ENCODE data around the gene RAB10.

Gene RAB10

GRCh38 chr2:26182887-26183630 is 149.2 kb downstream of the RAB10 start:
- H2AFZ ChIP-seq (ENCODE audit: low read depth, low read length) = no peak overlapping the region
- H3K79me2 ChIP-seq (ENCODE audit: insufficient read depth, low read length) = no peaks in the 10 kb centered on the region
- no peak overlapping the region for H3K4me2 ChIP-seq (ENCODE audit: insufficient read depth, low read length)
- TF ChIP-seq EZH2 (IDR thresholded peaks at IDR 0.05; ENCODE audit: borderline replicate concordance, low read depth, low read length, severe bottlenecking) = no peak
- no peak for TF ChIP-seq CTCF (IDR thresholded peaks at IDR 0.05; ENCODE audit: borderline replicate concordance, extremely low read depth, low read length, poor library complexity, severe bottlenecking)
- H3K4me3 ChIP-seq (ENCODE audit: low read depth in 1 of 2, low read length in 2 of 2) = no peak overlapping the region
- no peaks in the 10 kb centered on the region for H3K36me3 ChIP-seq (ENCODE audit: insufficient read depth, low read length)
- no peak overlapping the region for H3K9ac ChIP-seq (ENCODE audit: low read depth, low read length)
- H3K27me3 ChIP-seq (ENCODE audit: insufficient read depth, low read length, poor library complexity) = no peaks in the 10 kb centered on the region
- no peak overlapping the region for H3K27ac ChIP-seq (ENCODE audit: low read length)
- no peak for ATAC-seq (ENCODE audit: insufficient read depth, low read depth)
- no peak for DNase-seq
- H3K9me3 ChIP-seq (ENCODE audit: insufficient read depth, low read length, severe bottlenecking) = no peaks in the 10 kb centered on the region
- no peaks in the 10 kb centered on the region; the same call in 1 of the 2 replicates for H4K20me1 ChIP-seq (ENCODE audit: insufficient read depth, low read length)
- H3K4me1 ChIP-seq (ENCODE audit: insufficient read depth, low read length) = peaks cover 10% of the 10 kb centered on the region

- Histone ChIP-seq H3K4me3 (ENCODE audit: low read depth in 1 of 2, low read length in 2 of 2) (no peak overlapping the region), H2AFZ (ENCODE audit: low read depth, low read length) (no peak overlapping the region), H3K79me2 (ENCODE audit: insufficient read depth, low read length) (no peaks in the 10 kb centered on the region), H3K27me3 (ENCODE audit: insufficient read depth, low read length, poor library complexity) (no peaks in the 10 kb centered on the region), H4K20me1 (ENCODE audit: insufficient read depth, low read length) (no peaks in the 10 kb centered on the region; the same call in 1 of the 2 replicates), H3K9ac (ENCODE audit: low read depth, low read length) (no peak overlapping the region), H3K4me1 (ENCODE audit: insufficient read depth, low read length) (peaks cover 3% of the 10 kb centered on the region), H3K4me2 (ENCODE audit: insufficient read depth, low read length) (no peak overlapping the region), H3K36me3 (ENCODE audit: insufficient read depth, low read length) (no peaks in the 10 kb centered on the region), H3K27ac (ENCODE audit: low read length) (no peak overlapping the region), H3K9me3 (ENCODE audit: insufficient read depth, low read length, severe bottlenecking) (no peaks in the 10 kb centered on the region)
- ATAC-seq (ENCODE audit: insufficient read depth, low read depth) (no peak), DNase-seq (no peak)
- TF ChIP-seq EZH2 (IDR thresholded peaks at IDR 0.05; ENCODE audit: borderline replicate concordance, low read depth, low read length, severe bottlenecking) (no peak), CTCF (IDR thresholded peaks at IDR 0.05; ENCODE audit: borderline replicate concordance, extremely low read depth, low read length, poor library complexity, severe bottlenecking) (no peak)
Observed at GRCh38 chr2:26184121-26184520, 150.2 kb downstream of the RAB10 start.

- no peak for TF ChIP-seq CTCF (IDR thresholded peaks at IDR 0.05; ENCODE audit: borderline replicate concordance, extremely low read depth, low read length, poor library complexity, severe bottlenecking)
- TF ChIP-seq EZH2 (IDR thresholded peaks at IDR 0.05; ENCODE audit: borderline replicate concordance, low read depth, low read length, severe bottlenecking) = no peak
- no peak overlapping the region for H3K27ac ChIP-seq (ENCODE audit: low read length)
- no peaks in the 10 kb centered on the region for H3K4me1 ChIP-seq (ENCODE audit: insufficient read depth, low read length)
- H3K36me3 ChIP-seq (ENCODE audit: insufficient read depth, low read length) = no peaks in the 10 kb centered on the region
- no peaks in the 10 kb centered on the region; the same call in 1 of the 2 replicates for H4K20me1 ChIP-seq (ENCODE audit: insufficient read depth, low read length)
- no peak overlapping the region for H2AFZ ChIP-seq (ENCODE audit: low read depth, low read length)
- no peaks in the 10 kb centered on the region for H3K79me2 ChIP-seq (ENCODE audit: insufficient read depth, low read length)
- no peaks in the 10 kb centered on the region for H3K27me3 ChIP-seq (ENCODE audit: insufficient read depth, low read length, poor library complexity)
- H3K9me3 ChIP-seq (ENCODE audit: insufficient read depth, low read length, severe bottlenecking) = no peaks in the 10 kb centered on the region
- ATAC-seq (ENCODE audit: insufficient read depth, low read depth) = no peak
- no peak overlapping the region for H3K9ac ChIP-seq (ENCODE audit: low read depth, low read length)
- DNase-seq = no peak
- H3K4me2 ChIP-seq (ENCODE audit: insufficient read depth, low read length) = no peak overlapping the region
- H3K4me3 ChIP-seq (ENCODE audit: low read depth in 1 of 2, low read length in 2 of 2) = no peak overlapping the region
Observed at GRCh38 chr2:26184555-26185303, 150.8 kb downstream of the RAB10 start.

All from DND-41 (cell line).